Transverse colon (tissue), 4 donors: Measurements from ENCODE around the gene MAP6.

Source experiments
- EP300 ChIP-seq: sonication (generic); formaldehyde crosslinking; IDR thresholded peaks from one replicate; pipeline ENCODE4 v1.6.1; 2017; ENCODE audit warnings: antibody characterized with exemption, low read depth
- POLR2A ChIP-seq: fragments of 450-650 bp; IDR thresholded peaks from one replicate; pipeline ENCODE4 v1.6.1; 2016; ENCODE audit warnings: antibody characterized with exemption, mild to moderate bottlenecking, moderate library complexity
- POLR2AphosphoS5 ChIP-seq, 3 donors: sonication (generic); formaldehyde crosslinking; IDR thresholded peaks; one replicate each; pipeline ENCODE4 v1.6.1; 2016; ENCODE audit warnings: antibody characterized with exemption in 3 of 3
- TF ChIP-seq, protein P1 (sequence below), 5 experiments: fragments of 200-600 bp in 3 of 5; fragments of 450-650 bp in 2 of 5; sonication (generic) in 3 of 5; IDR thresholded peaks; 1 replicate in 2 of 5; 2 replicates in 3 of 5; pipeline ENCODE4 v1.5.1; 2016 to 2017; ENCODE audit warnings: antibody characterized with exemption in 5 of 5, inconsistent platforms in 3 of 5, mild to moderate bottlenecking in 2 of 5, moderate library complexity in 1 of 5

DNA sequence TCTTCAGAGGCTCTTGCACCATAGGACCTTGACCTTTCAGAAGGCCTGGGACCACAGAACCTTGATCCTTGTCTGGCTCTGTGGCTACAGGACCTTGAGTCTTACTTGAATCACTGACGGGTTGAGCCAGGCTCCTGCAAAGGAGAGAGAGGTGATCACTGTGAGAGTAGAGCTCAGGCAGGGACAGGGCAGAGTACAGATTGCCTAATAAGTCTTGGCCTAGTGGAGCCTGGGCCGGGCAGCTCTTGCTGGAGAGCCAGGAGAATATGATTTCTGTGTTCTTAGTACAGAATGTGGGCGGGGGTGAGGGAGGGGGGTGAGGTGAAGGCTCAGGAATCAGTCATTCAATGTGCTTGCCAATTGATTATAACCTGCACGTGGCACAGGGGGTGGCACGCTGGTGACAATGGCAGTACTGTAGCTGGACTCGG is 80.8 kb downstream of the MAP6 start:
- TF ChIP-seq POLR2AphosphoS5 (IDR thresholded peaks at IDR 0.05), result no peak
- no peak for TF ChIP-seq POLR2A
- TF ChIP-seq, protein P1, sequence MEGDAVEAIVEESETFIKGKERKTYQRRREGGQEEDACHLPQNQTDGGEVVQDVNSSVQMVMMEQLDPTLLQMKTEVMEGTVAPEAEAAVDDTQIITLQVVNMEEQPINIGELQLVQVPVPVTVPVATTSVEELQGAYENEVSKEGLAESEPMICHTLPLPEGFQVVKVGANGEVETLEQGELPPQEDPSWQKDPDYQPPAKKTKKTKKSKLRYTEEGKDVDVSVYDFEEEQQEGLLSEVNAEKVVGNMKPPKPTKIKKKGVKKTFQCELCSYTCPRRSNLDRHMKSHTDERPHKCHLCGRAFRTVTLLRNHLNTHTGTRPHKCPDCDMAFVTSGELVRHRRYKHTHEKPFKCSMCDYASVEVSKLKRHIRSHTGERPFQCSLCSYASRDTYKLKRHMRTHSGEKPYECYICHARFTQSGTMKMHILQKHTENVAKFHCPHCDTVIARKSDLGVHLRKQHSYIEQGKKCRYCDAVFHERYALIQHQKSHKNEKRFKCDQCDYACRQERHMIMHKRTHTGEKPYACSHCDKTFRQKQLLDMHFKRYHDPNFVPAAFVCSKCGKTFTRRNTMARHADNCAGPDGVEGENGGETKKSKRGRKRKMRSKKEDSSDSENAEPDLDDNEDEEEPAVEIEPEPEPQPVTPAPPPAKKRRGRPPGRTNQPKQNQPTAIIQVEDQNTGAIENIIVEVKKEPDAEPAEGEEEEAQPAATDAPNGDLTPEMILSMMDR (IDR thresholded peaks at IDR 0.05), result no peak
- TF ChIP-seq EP300, result no peak
